ENCODE measurements around the gene RETREG3. TPM values are rescaled to one million over a fixed set of nuclear protein-coding genes. Genes with fewer than 3 reads are reported as not detected.
"Not testable (repeated sequence)": the region's sequence is repeated elsewhere in the genome, so short reads cannot be mapped to it uniquely, and the experiment has no call there.

Gene RETREG3
- 10 to 100 TPM; 27.2 to 37.9 (median 30.0) TPM for total RNA-seq

GRCh38 chr17:42609182-42609813 lies at the start of gene RETREG3, which contains the start of gene TUBG1:
Gene RETREG3, minus strand, starts transcription at chr17:42609374. Its CDS starts 50 bp downstream, at chr17:42609324.
Gene TUBG1, plus strand, starts transcription at chr17:42609683. Its CDS starts 55 bp downstream, at chr17:42609738.
- Mint-ChIP-seq H3K4me3 (peak within 1 kb of the TSS; percentile 100), H3K9me3 (no peaks in the 10 kb centered on the region), H3K4me1 (ENCODE audit: low read depth) (peaks cover 39% of the 10 kb centered on the region), H3K27me3 (ENCODE audit: low read depth) (no peaks in the 10 kb centered on the region), H3K36me3 (ENCODE audit: insufficient read depth) (peaks cover 18% of the 10 kb centered on the region)
- ATAC-seq (peak; percentile 93 to 95), DNase-seq (peak; percentile 99)

- H3K4me3 Mint-ChIP-seq: peak overlapping the region; percentile 88
- H3K9me3 Mint-ChIP-seq: no peaks in the 10 kb centered on the region
- DNase-seq (no peak), ATAC-seq (no peak)
- peaks cover 18% of the 10 kb centered on the region for H3K27me3 Mint-ChIP-seq (ENCODE audit: low read depth)
- peaks cover 28% of the 10 kb centered on the region for H3K4me1 Mint-ChIP-seq (ENCODE audit: low read depth)
- H3K36me3 Mint-ChIP-seq (ENCODE audit: insufficient read depth): no peaks in the 10 kb centered on the region
Measured at GRCh38 chr17:42657824-42658588, 48.8 kb upstream of the RETREG3 start.

- no peaks in the 10 kb centered on the region for H3K36me3 Mint-ChIP-seq (ENCODE audit: insufficient read depth)
- peaks cover 28% of the 10 kb centered on the region for H3K4me1 Mint-ChIP-seq (ENCODE audit: low read depth)
- no peak for DNase-seq
- no peaks in the 10 kb centered on the region for H3K9me3 Mint-ChIP-seq
- H3K4me3 Mint-ChIP-seq: no peak overlapping the region
- no peak for ATAC-seq
- H3K27me3 Mint-ChIP-seq (ENCODE audit: low read depth): peaks cover 19% of the 10 kb centered on the region
Measured at GRCh38 chr17:42655528-42655927, 46.4 kb upstream of the RETREG3 start.

- no peaks in the 10 kb centered on the region for H3K9me3 Mint-ChIP-seq
- ATAC-seq: no peak
- H3K4me1 Mint-ChIP-seq (ENCODE audit: low read depth): peaks cover 14% of the 10 kb centered on the region
- H3K4me3 Mint-ChIP-seq: no peak overlapping the region
- DNase-seq: no peak
- no peaks in the 10 kb centered on the region for H3K36me3 Mint-ChIP-seq (ENCODE audit: insufficient read depth)
- H3K27me3 Mint-ChIP-seq (ENCODE audit: low read depth): peaks cover 19% of the 10 kb centered on the region
Measured at GRCh38 chr17:42653179-42654124, 44.3 kb upstream of the RETREG3 start.

GRCh38 chr17:42651392-42651791 lies 42.2 kb upstream of the RETREG3 start:
- peaks cover 19% of the 10 kb centered on the region for H3K27me3 Mint-ChIP-seq (ENCODE audit: low read depth)
- no peaks in the 10 kb centered on the region for H3K9me3 Mint-ChIP-seq
- ATAC-seq: no peak

GRCh38 chr17:42647778-42648177 lies 38.6 kb upstream of the RETREG3 start:
- Mint-ChIP-seq H3K4me3 (no peak overlapping the region), H3K27me3 (ENCODE audit: low read depth) (peaks cover 8% of the 10 kb centered on the region), H3K4me1 (ENCODE audit: low read depth) (no peaks in the 10 kb centered on the region), H3K36me3 (ENCODE audit: insufficient read depth) (no peaks in the 10 kb centered on the region), H3K9me3 (no peaks in the 10 kb centered on the region)
- no peak for ATAC-seq
- no peak for DNase-seq

More at GRCh38 chr17:42651392-42651791, 42.2 kb upstream of the RETREG3 start:
- no peaks in the 10 kb centered on the region for H3K36me3 Mint-ChIP-seq (ENCODE audit: insufficient read depth)
- peaks cover 9% of the 10 kb centered on the region for H3K4me1 Mint-ChIP-seq (ENCODE audit: low read depth)
- no peak for DNase-seq
- H3K4me3 Mint-ChIP-seq: no peak overlapping the region

- no peaks in the 10 kb centered on the region for H3K9me3 Mint-ChIP-seq
- H3K4me1 Mint-ChIP-seq (ENCODE audit: low read depth): no peaks in the 10 kb centered on the region
- ATAC-seq: no peak
- DNase-seq: no peak
- no peaks in the 10 kb centered on the region for H3K36me3 Mint-ChIP-seq (ENCODE audit: insufficient read depth)
- H3K27me3 Mint-ChIP-seq (ENCODE audit: low read depth): peaks cover 13% of the 10 kb centered on the region
- H3K4me3 Mint-ChIP-seq: no peak overlapping the region
Measured at GRCh38 chr17:42642336-42642735, 33.2 kb upstream of the RETREG3 start.

GRCh38 chr17:42640121-42640520 lies 30.9 kb upstream of the RETREG3 start:
- Mint-ChIP-seq H3K9me3 (no peaks in the 10 kb centered on the region), H3K4me1 (ENCODE audit: low read depth) (no peaks in the 10 kb centered on the region), H3K27me3 (ENCODE audit: low read depth) (peaks cover 8% of the 10 kb centered on the region), H3K36me3 (ENCODE audit: insufficient read depth) (no peaks in the 10 kb centered on the region), H3K4me3 (no peak overlapping the region)
- DNase-seq (no peak), ATAC-seq (no peak)

GRCh38 chr17:42639525-42640113 lies 30.4 kb upstream of the RETREG3 start:
- ATAC-seq: no peak
- DNase-seq: no peak

GRCh38 chr17:42632949-42633444 lies 23.8 kb upstream of the RETREG3 start:
- DNase-seq (no peak), ATAC-seq (no peak)
- Mint-ChIP-seq H3K4me3 (no peak overlapping the region), H3K9me3 (no peaks in the 10 kb centered on the region), H3K36me3 (ENCODE audit: insufficient read depth) (no peaks in the 10 kb centered on the region), H3K4me1 (ENCODE audit: low read depth) (no peaks in the 10 kb centered on the region), H3K27me3 (ENCODE audit: low read depth) (no peaks in the 10 kb centered on the region)

More at GRCh38 chr17:42639525-42640113, 30.4 kb upstream of the RETREG3 start:
- H3K36me3 Mint-ChIP-seq (ENCODE audit: insufficient read depth): no peaks in the 10 kb centered on the region
- H3K9me3 Mint-ChIP-seq: no peaks in the 10 kb centered on the region
- no peaks in the 10 kb centered on the region for H3K4me1 Mint-ChIP-seq (ENCODE audit: low read depth)
- H3K27me3 Mint-ChIP-seq (ENCODE audit: low read depth): peaks cover 7% of the 10 kb centered on the region
- H3K4me3 Mint-ChIP-seq: no peak overlapping the region

- DNase-seq (no peak), ATAC-seq (no peak)
- H3K27me3 Mint-ChIP-seq (ENCODE audit: low read depth): no peaks in the 10 kb centered on the region
- H3K4me1 Mint-ChIP-seq (ENCODE audit: low read depth): no peaks in the 10 kb centered on the region
- no peaks in the 10 kb centered on the region for H3K36me3 Mint-ChIP-seq (ENCODE audit: insufficient read depth)
- no peaks in the 10 kb centered on the region for H3K9me3 Mint-ChIP-seq
- H3K4me3 Mint-ChIP-seq: no peak overlapping the region
Measured at GRCh38 chr17:42629411-42630009, 20.3 kb upstream of the RETREG3 start.

GRCh38 chr17:42627032-42627764 lies 18.0 kb upstream of the RETREG3 start:
- H3K4me3 Mint-ChIP-seq; ATAC-seq; H3K4me1 Mint-ChIP-seq (ENCODE audit: low read depth); DNase-seq; H3K27me3 Mint-ChIP-seq (ENCODE audit: low read depth); H3K9me3 Mint-ChIP-seq; H3K36me3 Mint-ChIP-seq (ENCODE audit: insufficient read depth): not testable (repeated sequence)
